Measurements from ENCODE around the gene ST3GAL3.

The ST3GAL3 gene

GRCh38 chr1:43969746-43970466, 262.6 kb downstream of the ST3GAL3 start, which contains the start of gene DPH2:
TSS of gene DPH2 (plus strand) at chr1:43970010. CDS start at chr1:43970176, 166 bp downstream.
- DNase-seq, result peak; percentile 97

GRCh38 chr1:43970502-43970901, 263.2 kb downstream of the ST3GAL3 start:
- no peak for DNase-seq

GRCh38 chr1:43970911-43971310, 263.6 kb downstream of the ST3GAL3 start:
- no peak for DNase-seq

GRCh38 chr1:43971336-43971980, 264.1 kb downstream of the ST3GAL3 start:
- DNase-seq, result no peak

- DNase-seq, result peak; percentile 77
Observed at GRCh38 chr1:43973981-43974442, 266.7 kb downstream of the ST3GAL3 start.

- peak; percentile 96 for DNase-seq
Observed at GRCh38 chr1:43974443-43975248, 267.3 kb downstream of the ST3GAL3 start, which contains the start of gene ATP6V0B. TSS of gene ATP6V0B (plus strand) at chr1:43974960. CDS start at chr1:43975041, 81 bp downstream.

GRCh38 chr1:43975249-43975961, 268.1 kb downstream of the ST3GAL3 start:
- peak; percentile 29 for DNase-seq

- DNase-seq, result no peak
Observed at GRCh38 chr1:43976045-43976444, 268.7 kb downstream of the ST3GAL3 start.

- DNase-seq, result no peak
Observed at GRCh38 chr1:43976890-43977289, 269.6 kb downstream of the ST3GAL3 start.

- no peak for DNase-seq
Observed at GRCh38 chr1:43977376-43978263, 270.3 kb downstream of the ST3GAL3 start.

GRCh38 chr1:43978264-43978550, 270.9 kb downstream of the ST3GAL3 start:
- DNase-seq, result no peak

GRCh38 chr1:43978551-43979260, 271.4 kb downstream of the ST3GAL3 start, which contains the start of gene B4GALT2:
TSS of gene B4GALT2 (plus strand) at chr1:43979210. CDS start at chr1:43981161, 1,951 bp downstream.
- peak; percentile 23 for DNase-seq

- no peak for DNase-seq
Observed at GRCh38 chr1:43979261-43979527, 271.9 kb downstream of the ST3GAL3 start.

GRCh38 chr1:43979528-43980254, 272.4 kb downstream of the ST3GAL3 start:
- peak; percentile 45 for DNase-seq

- DNase-seq, result no peak
Observed at GRCh38 chr1:43980255-43981134, 273.2 kb downstream of the ST3GAL3 start.
